Muscle layer of colon (tissue), 2 donors: ENCODE results near the gene MT1HL1.
"Not testable (repeated sequence)": the region's sequence is repeated elsewhere in the genome, so short reads cannot be mapped to it uniquely, and the experiment has no call there.

Experiments
- H3K27ac ChIP-seq: one replicate; pipeline ENCODE4 v1.7.0; 2013; ENCODE audit warnings: low read depth, mild to moderate bottlenecking, low read length, moderate library complexity
- H3K27me3 ChIP-seq, 2 donors: one replicate each; pipeline ENCODE4 v1.7.0; 2013; ENCODE audit warnings: low read length in 2 of 2, mild to moderate bottlenecking in 2 of 2; ENCODE audit not compliant: insufficient read depth in 2 of 2, control insufficient read depth in 1 of 2
- H3K36me3 ChIP-seq: one replicate; pipeline ENCODE4 v1.7.0; 2013; ENCODE audit warnings: mild to moderate bottlenecking, low read length; ENCODE audit not compliant: insufficient read depth
- H3K4me1 ChIP-seq: one replicate; pipeline ENCODE4 v1.7.0; 2013; ENCODE audit warnings: mild to moderate bottlenecking, low read length; ENCODE audit not compliant: insufficient read depth
- H3K4me3 ChIP-seq, 2 donors: one replicate each; pipeline ENCODE4 v1.7.0; 2013; ENCODE audit warnings: low read length in 2 of 2, low read depth in 1 of 2, mild to moderate bottlenecking in 1 of 2, moderate library complexity in 1 of 2
- H3K9ac ChIP-seq: one replicate; pipeline ENCODE4 v1.7.0; 2013; ENCODE audit warnings: low read length
- H3K9me3 ChIP-seq: one replicate; pipeline ENCODE4 v1.7.0; 2013; ENCODE audit warnings: mild to moderate bottlenecking, low read length
- donor health status: abdominal sarcoma.
- donor health status: Adenocarcinoma of cecum.

MT1HL1 gene

DNA sequence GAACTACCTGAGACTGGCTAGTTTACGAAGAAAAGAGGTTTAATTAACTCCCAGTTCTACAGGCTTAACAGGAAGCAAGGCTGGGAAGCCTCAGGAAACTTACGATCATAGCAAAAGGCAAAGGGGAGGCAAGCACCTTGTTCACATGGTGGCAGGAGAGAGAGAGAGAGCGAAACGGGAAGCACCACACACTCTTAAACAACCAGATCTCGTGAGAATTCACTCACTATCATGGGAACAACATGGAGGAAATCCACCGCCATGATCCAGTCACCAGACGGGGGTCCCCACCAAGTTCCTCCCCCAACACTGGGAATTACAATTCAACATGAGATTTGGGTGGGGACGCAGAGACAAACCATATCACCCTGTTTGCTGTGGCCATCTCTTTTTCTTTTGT lies 11.8 kb downstream of the MT1HL1 start:
- H3K27me3 ChIP-seq: no peaks in the 10 kb centered on the region
- H3K4me1 ChIP-seq: peaks cover 2% of the 10 kb centered on the region
- H3K9ac ChIP-seq: no peak overlapping the region
- no peak overlapping the region for H3K4me3 ChIP-seq
- H3K36me3 ChIP-seq: no peaks in the 10 kb centered on the region
- no peak overlapping the region for H3K27ac ChIP-seq
- H3K9me3 ChIP-seq: no peaks in the 10 kb centered on the region

DNA sequence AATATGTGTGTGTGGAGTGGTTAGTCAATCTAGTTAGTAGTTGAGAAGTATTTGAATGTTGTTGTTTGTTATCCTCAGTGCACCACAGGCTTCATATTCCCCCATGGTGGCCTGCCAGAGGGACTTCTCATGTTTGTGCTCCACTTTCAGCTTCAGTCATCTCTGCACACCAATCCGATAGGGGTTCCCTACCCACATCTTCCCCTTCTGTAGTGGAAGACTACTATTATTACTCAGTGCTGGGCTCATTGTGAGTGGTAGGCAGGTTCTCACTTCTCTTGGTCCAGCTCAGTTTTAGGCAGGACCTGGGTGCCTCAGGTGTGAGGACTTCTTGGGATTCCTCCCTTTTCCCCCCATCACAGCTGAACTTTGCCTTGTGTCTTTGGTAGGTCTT lies 14.2 kb downstream of the MT1HL1 start:
- H3K27ac ChIP-seq: no peak overlapping the region
- H3K9me3 ChIP-seq: no peaks in the 10 kb centered on the region
- no peak overlapping the region for H3K9ac ChIP-seq
- H3K36me3 ChIP-seq: no peaks in the 10 kb centered on the region
- H3K27me3 ChIP-seq: no peaks in the 10 kb centered on the region
- H3K4me1 ChIP-seq: no peaks in the 10 kb centered on the region
- no peak overlapping the region for H3K4me3 ChIP-seq

- H3K9ac ChIP-seq: no peak overlapping the region
- H3K9me3 ChIP-seq: no peaks in the 10 kb centered on the region
- H3K27ac ChIP-seq: no peak overlapping the region
- no peaks in the 10 kb centered on the region for H3K36me3 ChIP-seq
- H3K4me1 ChIP-seq: no peaks in the 10 kb centered on the region
- no peak overlapping the region for H3K4me3 ChIP-seq
- H3K27me3 ChIP-seq: no peaks in the 10 kb centered on the region
Observed at GRCh38 chr1:236989290-236990051, 14.8 kb downstream of the MT1HL1 start.

DNA sequence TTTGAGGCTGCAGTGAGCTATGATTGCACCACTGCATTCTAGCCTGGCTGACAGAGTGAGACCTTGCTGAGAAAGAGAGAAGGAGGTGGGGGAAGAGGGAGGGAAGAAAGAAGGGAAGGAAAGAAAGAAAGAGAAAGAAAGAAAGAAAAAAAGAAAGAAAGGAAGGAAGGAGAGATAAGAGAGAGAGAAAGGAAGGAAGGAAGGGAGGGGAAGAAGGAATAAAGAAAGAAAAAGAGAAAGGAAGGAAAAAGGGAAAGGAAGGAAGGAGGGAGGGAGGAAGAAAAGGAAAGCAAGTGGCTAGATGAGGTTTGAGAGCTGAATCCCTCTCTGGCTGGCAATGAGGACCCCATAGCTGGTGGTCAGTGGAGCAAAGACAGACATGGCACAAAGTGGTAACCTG lies 20.4 kb downstream of the MT1HL1 start:
- Histone ChIP-seq H3K36me3 (no peaks in the 10 kb centered on the region), H3K27me3 (no peaks in the 10 kb centered on the region), H3K4me3 (no peak overlapping the region), H3K9ac (no peak overlapping the region), H3K4me1 (no peaks in the 10 kb centered on the region), H3K9me3 (no peaks in the 10 kb centered on the region), H3K27ac (no peak overlapping the region)

DNA sequence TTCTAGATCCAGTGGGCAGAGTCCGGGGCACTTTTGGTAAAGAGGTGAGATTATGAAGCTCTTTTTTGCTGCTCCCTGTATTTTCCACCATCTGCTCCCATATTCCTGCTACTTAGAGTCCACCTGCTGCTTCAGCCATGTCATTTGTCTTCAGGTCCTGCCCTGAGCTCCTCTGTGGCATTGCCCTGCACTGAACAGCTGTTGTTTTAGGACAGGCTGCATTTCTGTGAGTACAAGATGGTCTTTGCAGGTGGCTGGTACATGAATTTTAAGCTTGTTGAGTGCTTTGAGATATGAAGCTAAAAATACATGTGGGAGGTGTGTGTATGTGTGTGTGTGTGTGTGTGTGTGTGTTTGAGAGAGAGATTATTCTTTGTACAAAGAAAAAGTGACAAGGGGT lies 21.9 kb downstream of the MT1HL1 start:
- H3K4me3 ChIP-seq: no peak overlapping the region
- H3K9ac ChIP-seq: no peak overlapping the region
- no peaks in the 10 kb centered on the region for H3K27me3 ChIP-seq

GRCh38 chr1:236981431-236981830 lies 22.8 kb downstream of the MT1HL1 start:
- H3K4me3 ChIP-seq, H3K27ac ChIP-seq, H3K4me1 ChIP-seq, H3K27me3 ChIP-seq, H3K36me3 ChIP-seq, H3K9ac ChIP-seq, H3K9me3 ChIP-seq: not testable (repeated sequence)

More for the DNA sequence above, 21.9 kb downstream of the MT1HL1 start:
- Histone ChIP-seq H3K4me1 (no peaks in the 10 kb centered on the region), H3K27ac (no peak overlapping the region), H3K9me3 (no peaks in the 10 kb centered on the region), H3K36me3 (no peaks in the 10 kb centered on the region)

DNA sequence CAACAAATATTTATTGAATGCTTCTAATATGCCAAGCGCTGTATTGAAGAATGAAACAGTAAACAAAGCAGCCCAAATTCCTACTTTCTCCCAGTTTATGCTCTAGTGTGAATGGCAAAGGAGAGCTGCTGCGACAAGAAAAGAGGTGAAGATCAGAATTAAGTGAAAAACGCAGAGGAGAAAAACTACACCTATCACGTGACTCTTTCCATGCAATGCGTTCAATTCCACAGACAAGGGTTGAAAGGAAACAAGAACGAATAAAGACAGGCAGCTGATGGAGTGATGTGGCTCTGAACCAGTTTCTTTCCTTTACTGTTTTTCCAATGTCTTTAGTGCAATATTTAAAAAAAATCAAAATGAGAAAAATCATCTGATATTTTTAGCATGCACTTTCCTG lies 23.6 kb downstream of the MT1HL1 start:
- Histone ChIP-seq H3K27ac (no peak overlapping the region), H3K9ac (no peak overlapping the region), H3K4me1 (no peaks in the 10 kb centered on the region), H3K36me3 (no peaks in the 10 kb centered on the region), H3K27me3 (no peaks in the 10 kb centered on the region), H3K9me3 (no peaks in the 10 kb centered on the region), H3K4me3 (no peak overlapping the region)

GRCh38 chr1:236979149-236979900 lies 24.9 kb downstream of the MT1HL1 start:
- Histone ChIP-seq H3K36me3 (no peaks in the 10 kb centered on the region), H3K4me1 (no peaks in the 10 kb centered on the region)

GRCh38 chr1:236978740-236979139 lies 25.5 kb downstream of the MT1HL1 start:
- Histone ChIP-seq H3K27me3 (no peaks in the 10 kb centered on the region), H3K27ac (no peak overlapping the region), H3K9ac (no peak overlapping the region), H3K4me3 (no peak overlapping the region), H3K4me1 (no peaks in the 10 kb centered on the region), H3K9me3 (no peaks in the 10 kb centered on the region), H3K36me3 (no peaks in the 10 kb centered on the region)

More at GRCh38 chr1:236979149-236979900, 24.9 kb downstream of the MT1HL1 start:
- H3K27me3 ChIP-seq: no peaks in the 10 kb centered on the region
- no peaks in the 10 kb centered on the region for H3K9me3 ChIP-seq
- no peak overlapping the region for H3K27ac ChIP-seq
- no peak overlapping the region for H3K9ac ChIP-seq
- H3K4me3 ChIP-seq: no peak overlapping the region

DNA sequence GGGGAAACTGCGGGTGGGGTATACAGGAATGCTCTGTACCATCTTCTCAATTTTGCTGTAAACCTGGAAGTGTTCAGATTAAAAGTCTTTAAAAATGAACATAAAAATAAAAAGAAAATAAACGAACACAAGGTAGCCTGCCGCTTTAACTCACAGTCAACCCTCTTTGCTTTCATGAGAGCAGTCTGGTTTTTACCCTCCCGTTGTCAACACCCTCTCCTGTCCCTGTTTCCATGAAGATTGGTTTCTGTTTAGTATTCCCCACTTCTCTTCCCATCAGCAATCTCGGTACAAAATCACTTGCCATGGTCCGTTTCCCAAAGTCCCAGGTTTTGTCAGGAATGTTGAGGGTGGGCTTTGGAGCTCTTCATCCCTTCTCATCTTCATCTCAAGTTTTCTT lies 28.8 kb downstream of the MT1HL1 start:
- Histone ChIP-seq H3K9me3 (no peaks in the 10 kb centered on the region), H3K4me3 (no peak overlapping the region), H3K4me1 (no peaks in the 10 kb centered on the region), H3K27ac (no peak overlapping the region), H3K27me3 (no peaks in the 10 kb centered on the region), H3K36me3 (no peaks in the 10 kb centered on the region), H3K9ac (no peak overlapping the region)

DNA sequence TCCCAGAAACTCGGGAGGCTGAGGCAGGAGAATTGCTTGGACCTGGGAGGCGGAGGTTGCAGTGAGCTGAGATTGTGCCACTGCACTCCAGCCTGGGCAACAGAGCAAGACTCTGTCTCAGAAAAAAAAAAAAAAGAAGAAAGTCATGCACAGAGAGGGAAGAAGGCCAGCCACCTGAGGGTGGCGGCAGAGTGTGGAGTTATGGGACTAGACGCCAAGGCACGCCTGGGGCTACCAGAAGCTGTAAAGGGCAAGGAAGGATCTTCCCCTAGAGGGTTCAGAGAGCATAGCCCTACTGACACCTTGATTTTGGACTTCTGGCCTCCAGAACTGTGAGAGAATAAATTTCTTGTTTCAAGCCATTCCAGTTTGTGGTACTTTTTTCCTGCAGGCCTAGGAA lies 30.2 kb downstream of the MT1HL1 start:
- not testable (repeated sequence) for H3K4me3 ChIP-seq, H3K9me3 ChIP-seq, H3K4me1 ChIP-seq, H3K27ac ChIP-seq, H3K9ac ChIP-seq, H3K27me3 ChIP-seq, H3K36me3 ChIP-seq

GRCh38 chr1:236966636-236967035 lies 37.6 kb downstream of the MT1HL1 start:
- no peak overlapping the region for H3K4me3 ChIP-seq
- no peaks in the 10 kb centered on the region for H3K9me3 ChIP-seq
- no peaks in the 10 kb centered on the region for H3K4me1 ChIP-seq
- no peak overlapping the region for H3K27ac ChIP-seq
- no peaks in the 10 kb centered on the region for H3K36me3 ChIP-seq
- no peaks in the 10 kb centered on the region for H3K27me3 ChIP-seq
- H3K9ac ChIP-seq: no peak overlapping the region
